ENCODE measurements around the gene SULT1A3.

DNA sequence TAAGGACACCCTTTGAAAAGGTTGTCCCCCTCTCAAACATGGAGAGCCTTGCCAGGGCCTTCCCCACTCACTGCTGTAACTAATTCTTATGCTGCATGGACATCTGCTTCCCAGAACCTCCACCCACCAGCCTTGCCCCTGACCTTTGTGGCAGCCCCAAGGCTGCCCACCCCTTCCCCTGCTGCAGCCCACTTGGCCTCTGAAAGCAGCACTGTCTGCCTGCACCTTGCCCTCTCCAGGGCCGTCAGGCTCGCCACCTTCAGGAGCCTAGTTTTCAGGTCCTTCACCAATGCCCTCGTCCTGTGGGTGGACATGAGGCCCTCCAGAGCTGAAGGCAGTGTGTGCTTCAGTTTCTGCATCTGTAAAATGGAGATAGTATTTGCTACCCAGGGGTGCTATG, 18.3 kb upstream of the SULT1A3 start:
- TF ChIP-seq TAF1 (IDR thresholded peaks at IDR 0.05; ENCODE audit: low read depth, low read length) (no peak), SPI1 (IDR thresholded peaks at IDR 0.05; ENCODE audit: low read depth, low read length) (no peak), POLR2A (IDR thresholded peaks at IDR 0.05; ENCODE audit: low read depth, low read length) (no peak), POLR2AphosphoS5 (IDR thresholded peaks at IDR 0.05; ENCODE audit: low read depth, low read length) (no peak)

All from GM12891 (cell line).